HG03159 (cell line): ENCODE data around the gene ZNF280B.
"Not testable (repeated sequence)": the region's sequence is repeated elsewhere in the genome, so short reads cannot be mapped to it uniquely, and the experiment has no call there.

Source experiments
- ATAC-seq: cut with Tn5 transposase; IDR thresholded peaks from one replicate; pipeline ENCODE4 v1.9.1; 2021; ENCODE audit warnings: mild to moderate bottlenecking, moderate library complexity; ENCODE audit not compliant: unreplicated experiment

The ZNF280B gene

DNA sequence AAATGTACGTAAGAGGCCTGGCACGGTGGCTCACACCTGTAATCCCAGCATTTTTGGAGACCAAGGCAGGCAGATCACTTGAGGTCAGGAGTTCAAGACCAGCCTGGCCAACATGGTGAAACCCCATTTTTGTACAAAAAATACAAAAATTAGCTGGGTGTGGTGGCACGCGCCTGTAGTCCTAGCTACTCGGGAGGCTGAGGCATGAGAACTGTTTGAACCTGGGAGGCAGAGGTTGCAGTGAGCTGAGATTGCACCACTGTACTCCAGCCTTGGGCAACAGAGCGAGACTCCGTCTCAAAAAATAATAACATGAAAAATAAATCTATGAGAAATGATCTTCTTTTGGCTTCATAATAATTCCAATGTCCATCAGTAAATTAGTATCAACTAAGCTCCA is 2.3 kb upstream of the ZNF280B start:
- ATAC-seq = not testable (repeated sequence)

DNA sequence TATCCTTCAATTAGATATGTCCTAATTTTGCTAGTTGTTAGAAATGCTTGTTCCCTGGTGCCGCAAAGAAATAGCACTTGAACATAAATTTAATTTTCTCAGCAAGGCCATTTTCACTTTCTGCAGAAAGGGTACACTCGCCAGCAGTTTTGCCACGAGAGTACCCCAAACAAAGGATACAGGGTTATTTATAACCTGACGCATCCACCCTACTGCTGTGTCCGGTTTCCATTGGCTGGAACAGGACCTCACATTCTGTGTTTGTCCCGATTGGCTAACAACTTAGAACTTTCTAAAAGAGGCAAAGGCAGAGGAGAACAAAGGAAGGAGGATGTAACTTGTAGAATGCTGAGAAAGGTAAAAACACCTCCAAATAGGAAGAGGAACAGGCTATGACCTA is 1.4 kb upstream of the ZNF280B start:
- ATAC-seq = not testable (repeated sequence)

DNA sequence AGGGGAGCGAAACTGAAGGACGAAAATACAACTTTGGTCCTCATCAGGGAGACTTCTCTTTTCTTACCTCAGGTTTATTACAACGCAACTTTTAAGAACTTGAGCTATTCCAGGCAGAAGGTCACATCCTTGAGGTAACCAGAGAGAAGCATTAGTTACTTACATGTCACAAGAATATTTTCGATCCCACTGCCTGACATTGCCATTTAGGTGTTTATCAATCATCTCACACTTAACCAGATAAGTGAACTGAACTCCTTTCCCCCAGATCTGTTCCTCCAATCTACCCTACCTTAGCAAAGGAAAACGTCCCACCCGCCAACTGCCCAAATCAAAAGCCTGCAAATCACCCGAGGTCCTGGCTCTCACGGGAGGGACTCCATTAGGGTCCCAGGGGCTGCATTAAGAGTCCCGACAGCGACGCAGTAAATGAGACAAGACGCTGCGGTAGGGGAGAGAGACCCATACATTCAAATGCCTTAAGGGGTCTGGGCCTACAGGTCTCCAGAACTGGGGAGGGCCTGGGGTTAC is 734 bp downstream of the ZNF280B start:
- ATAC-seq = no peak

DNA sequence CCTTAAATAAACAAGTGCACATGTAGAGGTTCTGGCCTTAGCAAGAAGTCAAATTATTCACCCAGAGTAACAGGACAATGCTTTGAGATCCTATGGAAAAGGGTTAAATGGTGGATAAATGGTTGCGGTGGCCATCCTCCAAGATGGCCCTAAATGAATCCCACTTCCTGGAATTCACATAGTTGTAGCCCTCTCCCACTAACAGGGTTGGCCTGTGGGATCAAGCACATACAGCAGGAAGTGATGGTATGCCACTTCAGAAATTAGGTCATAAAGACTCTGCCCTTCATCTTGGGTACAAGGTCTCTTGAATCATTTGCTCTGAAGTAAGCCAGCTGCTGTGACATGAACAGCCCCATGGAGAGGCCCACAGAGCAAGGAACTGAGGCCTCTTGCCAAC is 1.8 kb downstream of the ZNF280B start:
- ATAC-seq = no peak

DNA sequence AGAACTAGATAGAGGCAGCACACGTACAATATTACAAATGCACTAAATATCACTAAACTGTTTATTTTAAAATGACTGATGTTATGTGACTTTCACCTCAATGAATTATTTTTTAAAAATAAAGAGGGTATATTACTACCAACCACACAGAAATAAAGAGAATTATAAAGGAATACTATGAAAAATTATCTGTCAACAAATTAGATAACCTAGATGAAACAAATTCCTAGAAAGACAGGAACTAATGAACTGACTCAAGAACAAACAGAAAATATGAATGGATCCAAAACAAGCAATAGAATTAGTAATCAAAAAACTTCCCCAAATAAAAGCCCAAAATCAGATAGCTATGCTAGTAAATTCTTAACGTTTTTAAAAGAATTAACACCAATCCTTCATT is 10.3 kb downstream of the ZNF280B start:
- no peak for ATAC-seq

DNA sequence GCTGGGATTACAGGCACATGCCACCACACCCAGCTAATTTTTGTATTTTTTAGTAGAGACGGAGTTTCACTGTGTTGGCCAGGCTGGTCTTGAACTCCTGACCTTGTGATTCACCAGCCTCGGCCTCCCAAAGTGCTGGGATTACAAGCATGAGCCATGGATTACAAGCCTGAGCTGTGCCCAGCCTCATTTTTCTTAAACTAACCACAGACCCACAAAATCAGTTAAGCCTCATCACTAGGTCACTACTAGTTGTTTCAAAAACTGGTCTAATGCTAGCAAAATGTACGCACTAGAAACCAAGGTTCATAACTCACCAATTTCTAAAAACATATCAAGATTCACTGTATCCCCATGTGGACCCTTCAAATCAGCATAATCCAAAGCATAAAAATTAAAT is 17.0 kb downstream of the ZNF280B start:
- not testable (repeated sequence) for ATAC-seq

DNA sequence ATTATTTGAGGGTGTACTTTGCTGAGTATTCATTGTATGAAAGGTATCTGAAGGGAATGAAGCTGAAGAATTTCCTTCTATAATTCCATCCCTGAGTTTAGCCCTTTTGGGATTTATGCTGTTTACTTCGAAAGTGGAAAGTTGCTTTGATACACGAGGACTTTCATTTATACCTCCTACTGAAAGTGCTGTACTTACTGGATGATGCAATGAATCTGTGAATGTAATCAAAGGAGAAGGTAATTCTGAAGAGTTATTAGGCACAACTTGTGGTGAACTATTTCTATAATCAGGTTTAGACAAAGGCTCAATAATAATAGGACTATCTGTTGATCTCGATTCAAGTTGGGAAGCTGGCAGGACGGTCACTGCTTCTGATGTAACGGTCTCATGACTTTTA is 19.8 kb downstream of the ZNF280B start:
- ATAC-seq = no peak

DNA sequence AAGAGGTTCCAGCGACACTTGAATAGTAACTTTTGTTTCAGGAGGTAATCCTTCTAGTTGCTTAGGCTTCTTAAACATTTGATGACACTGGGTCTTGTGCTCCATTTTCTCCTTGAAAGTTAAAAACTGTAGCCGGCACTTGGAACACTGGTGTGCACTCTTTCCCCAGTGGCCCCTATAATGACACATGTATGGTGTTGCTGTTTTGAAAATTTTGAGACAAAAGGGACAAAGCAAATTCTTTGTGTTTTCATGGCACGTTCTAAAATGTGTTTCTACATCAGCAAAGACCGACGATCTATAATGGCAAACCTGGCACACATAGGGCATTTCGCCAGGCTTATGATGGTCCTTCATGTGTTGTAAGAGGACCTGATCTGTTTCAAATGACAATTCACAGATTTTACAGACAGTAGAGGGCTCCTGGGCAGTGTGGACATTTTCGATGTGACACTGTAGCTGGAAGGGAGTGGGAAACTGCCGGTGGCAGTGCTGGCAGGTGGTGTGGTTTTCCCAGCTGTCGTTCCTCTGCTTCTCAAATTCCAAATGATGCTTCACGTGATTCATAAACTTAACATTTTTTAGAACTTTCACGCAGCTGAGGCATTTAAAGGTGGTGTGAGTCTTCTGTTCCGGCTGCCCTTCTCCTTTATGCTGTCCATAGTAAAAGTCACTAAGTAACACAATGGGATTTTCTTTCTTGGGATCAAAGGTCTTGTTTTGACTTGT is 20.5 kb downstream of the ZNF280B start:
- no peak for ATAC-seq

DNA sequence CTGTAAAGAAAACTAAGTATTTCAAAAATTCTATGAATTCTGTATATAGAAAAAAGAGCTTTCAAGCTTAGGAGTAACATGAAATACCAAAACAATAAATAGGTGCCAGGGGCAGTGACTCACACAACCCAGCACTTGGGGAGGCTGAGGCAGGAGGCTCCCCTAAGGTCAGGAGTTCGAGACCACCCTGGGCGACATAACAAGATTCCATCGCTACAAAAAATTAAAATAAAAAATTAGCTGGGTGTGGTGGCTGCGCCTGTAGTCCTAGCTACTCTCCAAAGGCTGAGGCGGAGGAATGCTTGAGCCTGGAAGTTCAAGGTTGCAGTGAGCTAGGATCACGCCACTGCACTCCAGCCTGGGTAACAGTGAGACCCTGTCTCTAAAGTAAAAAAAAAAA is 21.5 kb downstream of the ZNF280B start:
- ATAC-seq = no peak

DNA sequence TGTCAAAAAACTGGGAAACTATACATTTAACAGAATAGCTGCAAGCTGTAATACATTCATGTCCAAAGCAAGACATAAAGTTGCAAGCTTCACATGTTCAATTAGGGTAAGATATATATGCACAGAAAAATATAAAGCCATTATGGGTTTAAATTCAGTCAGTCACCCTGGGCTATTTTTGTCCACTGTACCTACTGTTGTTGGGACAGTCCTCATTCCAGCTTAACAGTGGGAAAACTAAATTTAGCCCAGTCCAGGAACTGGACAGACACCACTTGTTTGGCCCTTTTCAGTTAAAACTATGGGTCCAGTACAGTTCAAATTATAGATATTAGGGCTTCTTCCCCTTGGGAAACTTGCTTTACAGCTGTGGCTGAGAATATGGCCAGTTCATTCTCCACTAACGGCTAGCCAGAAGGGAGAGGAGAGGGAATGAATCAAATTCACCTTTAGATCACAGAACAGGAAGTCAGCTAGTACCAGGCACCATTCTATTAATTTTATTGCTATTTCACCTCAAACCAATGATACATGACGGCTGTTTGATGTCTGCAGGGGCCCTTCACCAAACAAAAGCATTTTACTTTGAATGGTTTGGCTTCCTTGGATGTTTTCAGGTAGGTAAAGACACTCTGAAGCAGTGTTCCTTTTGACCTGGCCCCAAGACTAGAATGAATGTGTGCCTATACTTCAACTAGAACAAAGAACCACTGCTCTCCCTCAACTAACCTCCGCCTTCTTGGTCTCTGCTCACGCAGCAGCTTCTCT is 22.2 kb downstream of the ZNF280B start:
- ATAC-seq = no peak

DNA sequence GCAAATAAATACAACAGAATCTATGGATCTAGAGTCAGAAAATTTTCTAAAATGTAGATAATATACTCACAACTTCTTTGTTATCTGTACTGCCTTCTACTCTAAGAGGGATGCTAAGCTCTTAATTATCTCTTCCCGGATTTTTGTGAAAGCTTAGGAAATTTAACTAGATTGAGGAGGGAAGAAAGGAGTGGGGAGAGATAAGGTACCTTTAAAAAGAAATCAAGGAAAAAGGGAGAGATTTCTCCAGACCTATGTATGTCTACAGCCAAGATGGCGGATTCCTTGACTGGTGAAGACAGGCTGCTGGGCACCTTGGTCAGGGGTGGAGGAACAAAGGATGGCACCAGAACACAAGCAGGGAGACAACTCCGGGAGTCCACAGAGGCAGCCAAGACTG is 23.0 kb downstream of the ZNF280B start:
- no peak for ATAC-seq

DNA sequence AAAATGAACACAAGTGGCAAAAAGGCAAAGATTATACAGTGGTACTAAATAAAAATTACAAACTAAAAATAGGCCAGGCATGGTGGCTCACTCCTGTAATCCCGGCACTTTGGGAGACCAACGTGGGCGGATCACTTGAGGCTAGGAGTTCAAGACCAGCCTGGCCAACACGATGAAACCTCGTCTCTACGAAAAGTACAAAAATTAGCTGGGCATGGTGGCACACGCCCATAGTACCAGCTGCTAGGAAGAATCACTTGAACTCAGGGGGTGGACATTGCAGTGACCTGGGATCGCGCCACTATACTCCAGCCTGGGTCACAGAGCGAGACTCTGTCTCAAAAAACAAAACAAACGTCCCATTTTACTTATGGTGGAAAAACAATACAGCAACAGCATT is 24.5 kb downstream of the ZNF280B start:
- ATAC-seq = no peak

DNA sequence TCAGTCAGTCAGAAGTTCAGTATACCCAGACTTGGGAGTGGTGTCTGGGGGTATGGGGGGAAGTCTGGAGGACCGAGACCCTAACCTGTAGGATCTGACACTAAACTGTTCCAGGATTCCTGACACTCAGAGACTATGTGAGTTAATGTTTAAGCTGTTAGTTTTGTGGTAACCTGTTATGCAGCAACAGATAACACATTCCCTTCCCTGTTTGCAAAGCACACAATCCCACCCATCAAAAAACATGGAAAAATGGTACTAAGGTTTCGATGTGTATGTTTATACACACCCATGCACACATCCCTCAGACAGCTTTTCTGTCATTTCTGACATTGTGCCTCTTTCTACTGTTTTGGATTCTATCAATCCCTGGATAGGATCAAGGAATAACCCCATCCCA is 27.6 kb downstream of the ZNF280B start:
- no peak for ATAC-seq

DNA sequence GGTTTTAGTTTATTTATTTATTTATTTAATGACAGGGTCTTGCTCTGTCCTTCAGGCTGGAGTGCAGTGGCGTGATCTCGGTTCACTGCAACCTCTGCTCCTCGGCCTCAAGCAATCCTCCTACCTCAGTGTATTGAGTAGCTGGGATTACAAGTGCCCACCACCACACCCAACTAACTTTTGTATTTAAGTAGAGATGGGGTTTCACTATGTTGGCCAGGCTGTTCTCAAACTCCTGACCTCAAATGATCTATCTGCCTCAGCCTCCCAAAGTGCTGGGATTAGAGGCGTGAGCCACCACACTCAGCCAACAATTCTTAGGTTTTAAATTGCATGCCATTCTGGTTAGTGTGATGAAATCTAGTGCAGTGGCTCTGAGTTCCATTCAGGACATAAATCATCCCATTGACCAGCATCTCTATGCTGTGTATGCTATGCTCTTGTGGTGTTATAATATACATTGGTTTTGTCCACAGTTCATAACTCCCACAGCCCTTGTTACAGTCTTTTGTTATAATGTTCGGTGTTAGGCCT is 28.5 kb downstream of the ZNF280B start:
- no peak for ATAC-seq

DNA sequence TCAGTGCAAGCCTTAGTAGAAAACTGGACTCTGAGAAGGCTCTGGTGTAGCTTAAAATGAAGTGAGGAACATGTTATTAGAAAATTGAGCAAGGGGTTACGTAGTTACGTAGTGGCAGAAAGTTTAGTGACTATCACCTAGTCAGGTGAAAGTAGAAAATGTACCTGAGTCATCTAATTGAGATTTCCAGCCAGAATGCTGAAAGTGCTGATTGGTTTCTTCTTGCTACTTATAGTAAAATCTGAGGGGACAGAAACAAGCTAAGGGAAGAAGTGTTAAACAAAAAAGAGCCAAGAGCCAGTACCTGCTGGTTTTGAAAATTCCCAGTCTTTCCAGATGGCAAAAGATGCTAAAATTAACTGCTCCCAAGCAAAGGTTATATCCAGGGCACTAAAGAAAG is 29.4 kb downstream of the ZNF280B start:
- ATAC-seq = no peak

DNA sequence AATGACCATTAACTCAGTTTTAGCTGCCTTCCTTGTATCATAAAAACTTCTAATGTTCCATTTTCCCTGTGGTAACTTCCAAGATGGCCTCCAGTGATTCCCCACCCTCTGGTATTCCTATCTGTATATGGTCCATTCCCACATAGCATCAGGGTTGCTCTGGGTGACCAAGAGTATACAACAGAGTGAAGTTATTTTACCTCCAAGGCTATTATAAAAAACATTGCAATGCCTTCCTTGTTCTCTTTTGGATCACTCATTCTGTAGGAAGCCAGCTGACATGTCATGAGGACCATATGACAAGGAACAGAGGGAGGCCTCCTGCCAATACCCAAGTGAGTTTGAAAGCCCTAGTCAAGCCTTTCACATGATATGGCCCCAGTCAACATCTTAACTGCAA is 30.1 kb downstream of the ZNF280B start:
- no peak for ATAC-seq

DNA sequence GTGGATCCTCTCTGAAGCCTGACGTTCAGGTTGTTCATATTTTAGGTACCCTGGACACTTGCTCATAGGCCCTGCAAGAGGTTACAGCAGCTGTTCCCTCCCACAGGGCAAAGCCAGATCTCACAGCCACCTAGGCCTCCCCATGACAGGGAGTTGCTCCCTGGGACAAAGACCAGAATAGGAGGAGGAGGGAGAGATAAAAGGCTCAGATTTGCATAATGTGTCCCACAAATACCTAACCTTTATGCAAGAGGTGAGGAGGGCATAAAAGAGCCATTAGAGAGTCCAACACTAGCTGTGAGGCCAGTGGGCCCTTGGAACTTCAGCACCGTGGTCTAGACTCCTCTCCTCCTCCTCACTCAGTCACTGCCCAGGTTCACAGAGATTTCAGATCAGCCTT is 33.8 kb downstream of the ZNF280B start:
- ATAC-seq = no peak

DNA sequence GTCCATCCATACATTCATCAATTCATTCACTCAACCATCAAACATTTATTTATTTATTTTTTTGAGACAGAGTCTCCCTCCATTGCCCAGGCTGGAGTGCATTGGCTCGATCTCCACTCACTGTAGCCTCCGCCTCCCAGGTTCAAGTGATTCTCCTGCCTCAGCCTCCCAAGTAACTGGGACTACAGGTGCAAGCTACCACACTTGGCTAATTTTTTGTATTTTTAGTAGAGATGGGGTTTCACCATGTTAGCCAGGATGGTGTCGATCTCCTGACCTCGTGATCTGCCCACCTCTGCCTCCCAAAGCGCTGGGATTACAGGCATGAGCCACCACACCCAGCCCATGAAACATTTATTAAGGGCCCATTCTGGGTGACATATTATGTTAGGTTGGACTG is 37.4 kb downstream of the ZNF280B start:
- ATAC-seq = not testable (repeated sequence)

DNA sequence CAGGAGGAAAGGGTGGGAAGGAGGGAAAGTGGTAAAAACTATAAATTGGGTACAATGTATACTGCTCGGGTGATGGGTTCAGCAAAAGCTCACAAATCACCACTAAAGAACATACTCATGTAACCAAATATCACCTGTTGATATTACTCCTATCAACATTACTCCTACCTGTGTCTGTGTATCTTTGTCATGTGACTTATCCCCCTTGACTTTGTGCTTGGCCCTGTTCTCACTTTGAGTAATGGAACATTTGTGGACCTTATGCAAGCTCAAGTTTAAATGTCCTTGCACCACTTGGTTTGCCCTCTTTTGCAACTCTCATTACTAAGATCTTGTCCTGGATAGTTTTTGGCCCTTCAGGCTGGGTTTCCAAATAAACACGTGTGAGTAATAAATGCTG is 39.0 kb downstream of the ZNF280B start:
- no peak for ATAC-seq

DNA sequence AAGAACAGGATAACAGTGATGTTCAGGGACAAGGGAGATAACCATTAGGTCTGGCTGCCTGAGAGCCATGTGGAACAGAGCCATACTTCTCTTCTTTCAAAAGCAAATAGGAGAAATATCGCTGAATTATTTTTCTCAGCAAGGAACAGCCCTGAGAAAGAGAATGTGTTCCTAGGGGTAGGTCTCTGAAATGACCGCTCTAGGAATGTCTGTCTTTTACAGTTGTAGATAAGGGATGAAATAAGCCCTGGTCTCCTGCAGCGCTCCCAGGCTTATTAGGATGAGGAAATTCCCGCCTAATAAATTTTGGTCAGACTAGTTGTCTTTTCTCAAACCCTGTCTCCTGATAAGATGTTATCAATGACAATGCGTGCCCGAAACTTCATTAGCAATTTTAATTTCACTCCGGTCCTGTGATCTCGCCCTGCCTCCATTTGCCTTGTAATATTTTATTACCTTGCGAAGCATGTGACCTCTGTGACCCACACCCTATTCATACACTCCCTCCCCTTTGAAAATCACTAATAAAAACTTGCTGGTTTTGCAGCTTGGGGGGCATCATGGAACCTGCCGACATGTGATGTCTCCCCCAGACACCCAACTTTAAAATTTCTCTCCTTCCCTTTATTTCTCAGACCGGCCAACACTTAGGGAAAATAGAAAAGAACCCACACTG is 39.6 kb downstream of the ZNF280B start:
- ATAC-seq = not testable (repeated sequence)

DNA sequence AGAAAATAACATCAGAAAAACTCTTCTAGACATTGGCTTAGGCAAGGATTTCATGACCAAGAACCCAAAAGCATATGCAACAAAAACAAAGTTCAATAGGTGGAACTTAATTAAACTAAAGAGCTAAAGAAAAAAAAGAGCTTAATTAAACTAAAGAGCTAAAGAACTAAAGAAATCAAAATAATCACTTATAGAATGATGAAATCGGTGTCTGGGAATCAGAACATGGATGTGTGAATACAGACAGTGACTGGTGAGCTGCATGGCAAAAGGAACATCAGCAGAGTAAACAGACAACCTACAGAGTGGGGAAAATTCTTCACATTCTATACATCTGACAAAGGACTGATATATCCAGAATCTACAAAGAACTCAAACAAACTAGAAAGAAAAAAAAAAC is 41.4 kb downstream of the ZNF280B start:
- no peak for ATAC-seq
